Amniotic epithelial cell (primary cell): Measurements from ENCODE around the gene CHGA.
A peak's percentile ranks its signal among the peaks of the same experiment; 100 is the strongest.

Source experiments
- DNase-seq: peaks from one replicate; pipeline ENCODE4 v3.0.0-alpha.2; 2010; ENCODE audit warnings: low read depth

CHGA gene

GRCh38 chr14:92922883-92923743 lies at the start of gene CHGA:
TSS of gene CHGA (plus strand) at chr14:92923150. CDS start at chr14:92923360, 210 bp downstream.
- DNase-seq: peak; percentile 32

GRCh38 chr14:92874962-92875661 lies 47.8 kb upstream of the CHGA start:
- no peak for DNase-seq

GRCh38 chr14:92877757-92878431 lies 45.1 kb upstream of the CHGA start:
- DNase-seq: peak; percentile 59

- DNase-seq: no peak
Measured at GRCh38 chr14:92880351-92880750, 42.6 kb upstream of the CHGA start.

- DNase-seq: peak; percentile 31
Measured at GRCh38 chr14:92880851-92881250, 42.1 kb upstream of the CHGA start.

- DNase-seq: no peak
Measured at GRCh38 chr14:92883066-92883465, 39.9 kb upstream of the CHGA start.

- DNase-seq: no peak
Measured at GRCh38 chr14:92884410-92884809, 38.5 kb upstream of the CHGA start.

GRCh38 chr14:92885279-92886061 lies 37.5 kb upstream of the CHGA start:
- DNase-seq: no peak

GRCh38 chr14:92886337-92886736 lies 36.6 kb upstream of the CHGA start:
- DNase-seq: no peak

GRCh38 chr14:92887157-92887556 lies 35.8 kb upstream of the CHGA start:
- no peak for DNase-seq

GRCh38 chr14:92888896-92889295 lies 34.1 kb upstream of the CHGA start:
- DNase-seq: no peak

GRCh38 chr14:92890830-92891588 lies 31.9 kb upstream of the CHGA start:
- no peak for DNase-seq

GRCh38 chr14:92892589-92892988 lies 30.4 kb upstream of the CHGA start:
- no peak for DNase-seq

GRCh38 chr14:92895352-92895878 lies 27.5 kb upstream of the CHGA start:
- DNase-seq: no peak

GRCh38 chr14:92897922-92898565 lies 24.9 kb upstream of the CHGA start:
- DNase-seq: no peak

GRCh38 chr14:92898566-92899131 lies 24.3 kb upstream of the CHGA start:
- DNase-seq: no peak

GRCh38 chr14:92900660-92901059 lies 22.3 kb upstream of the CHGA start:
- no peak for DNase-seq

- DNase-seq: no peak
Measured at GRCh38 chr14:92902191-92902590, 20.8 kb upstream of the CHGA start.

- no peak for DNase-seq
Measured at GRCh38 chr14:92902726-92903125, 20.2 kb upstream of the CHGA start.

GRCh38 chr14:92903359-92903758 lies 19.6 kb upstream of the CHGA start:
- no peak for DNase-seq
